Neuron (in vitro differentiated cells): Measurements from ENCODE around the gene CCT7.

Experiments
- H2AFZ ChIP-seq: one replicate; pipeline ENCODE4 v1.6.1; 2013; ENCODE audit warnings: low read depth, mild to moderate bottlenecking, inconsistent platforms, low read length, moderate library complexity
- H3K27me3 ChIP-seq: one replicate; pipeline ENCODE4 v1.6.1; 2013; ENCODE audit warnings: low read length; ENCODE audit not compliant: insufficient read depth
- H3K36me3 ChIP-seq: one replicate; pipeline ENCODE4 v1.6.1; 2013; ENCODE audit warnings: low read length; ENCODE audit not compliant: insufficient read depth
- H3K4me1 ChIP-seq: one replicate; pipeline ENCODE4 v1.6.1; 2013; ENCODE audit warnings: low read length; ENCODE audit not compliant: insufficient read depth
- H3K4me3 ChIP-seq: 2 replicates; pipeline ENCODE4 v1.5.1; 2013; ENCODE audit warnings: mild to moderate bottlenecking, low read length, moderate library complexity
- H3K9me3 ChIP-seq: one replicate; pipeline ENCODE4 v1.6.1; 2013; ENCODE audit warnings: low read length

CCT7 gene

DNA sequence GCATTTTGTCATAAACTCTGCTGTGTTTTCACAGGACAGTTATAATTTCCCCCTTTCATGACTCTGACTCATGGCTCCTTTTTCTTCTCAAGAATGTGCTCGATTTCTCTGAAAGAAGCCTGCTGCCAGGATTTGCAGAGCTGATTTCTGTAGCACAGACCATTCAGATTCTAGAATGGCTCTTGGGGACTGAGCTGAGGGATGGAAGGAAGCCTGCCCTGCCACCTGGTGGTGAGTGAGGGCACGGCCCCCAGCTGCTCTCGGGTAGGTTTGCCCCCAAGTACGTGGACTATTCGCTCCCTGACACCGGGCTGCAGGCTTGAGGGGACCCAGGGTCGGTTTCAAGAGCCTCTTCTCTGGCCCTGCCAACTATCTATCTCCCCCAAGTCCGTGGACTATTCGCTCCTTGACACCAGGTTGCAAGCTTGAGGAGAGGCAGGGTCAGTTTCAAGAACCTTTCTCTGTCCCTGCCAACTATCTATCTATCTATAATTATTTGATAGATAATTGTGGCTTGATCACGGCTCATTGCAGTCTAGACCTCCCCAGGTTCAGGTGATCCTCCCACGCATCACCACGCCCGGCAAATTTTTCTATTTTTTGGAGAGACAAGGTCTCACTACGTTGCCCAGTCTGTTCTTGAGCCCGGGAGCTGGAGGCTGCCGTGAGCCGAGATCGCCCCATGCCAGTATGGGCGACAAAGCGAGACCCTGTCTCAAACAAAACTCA is 21.5 kb upstream of the CCT7 start:
- H3K4me1 ChIP-seq, result peaks cover 11% of the 10 kb centered on the region
- H3K4me3 ChIP-seq, result no peak overlapping the region
- H2AFZ ChIP-seq, result no peak overlapping the region
- no peaks in the 10 kb centered on the region for H3K36me3 ChIP-seq
- no peaks in the 10 kb centered on the region for H3K9me3 ChIP-seq
- H3K27me3 ChIP-seq, result peaks cover 15% of the 10 kb centered on the region

- Histone ChIP-seq H3K9me3 (no peaks in the 10 kb centered on the region), H3K27me3 (peaks cover 9% of the 10 kb centered on the region), H2AFZ (peak within 1 kb of the TSS; percentile 95), H3K36me3 (no peaks in the 10 kb centered on the region), H3K4me3 (peak within 1 kb of the TSS; percentile 78), H3K4me1 (peaks cover 12% of the 10 kb centered on the region)
Observed at GRCh38 chr2:73214120-73215035, 19.7 kb upstream of the CCT7 start, which contains the start of gene SMYD5. Gene SMYD5, plus strand, starts transcription at chr2:73214245. Its CDS starts 22 bp downstream, at chr2:73214267.

GRCh38 chr2:73215254-73215653 is 18.9 kb upstream of the CCT7 start:
- peak overlapping the region; percentile 95 for H2AFZ ChIP-seq
- peak overlapping the region; percentile 78 for H3K4me3 ChIP-seq

DNA sequence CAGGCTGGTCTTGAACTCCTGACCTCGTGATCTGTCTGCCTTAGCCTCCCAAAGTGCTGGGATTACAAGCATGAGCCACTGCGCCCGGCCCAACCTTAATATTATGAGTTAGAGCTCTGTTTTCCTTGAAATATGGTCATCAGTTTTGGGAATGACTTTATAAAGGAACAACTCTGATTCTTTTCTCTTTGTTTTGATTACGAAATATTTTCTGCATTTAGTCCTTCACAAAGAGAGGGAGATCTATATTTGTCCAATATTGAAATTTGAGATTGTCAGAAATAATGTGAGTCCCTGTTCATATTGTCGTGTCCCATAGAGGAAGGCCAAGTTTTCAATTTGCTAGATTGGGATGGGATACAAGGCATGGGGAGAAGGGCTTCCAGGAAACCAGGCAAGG is 16.9 kb upstream of the CCT7 start:
- H3K27me3 ChIP-seq, result no peaks in the 10 kb centered on the region
- H3K4me1 ChIP-seq, result peaks cover 22% of the 10 kb centered on the region
- H2AFZ ChIP-seq, result no peak overlapping the region
- peaks cover 13% of the 10 kb centered on the region for H3K36me3 ChIP-seq
- H3K9me3 ChIP-seq, result no peaks in the 10 kb centered on the region
- no peak overlapping the region for H3K4me3 ChIP-seq

More at GRCh38 chr2:73215254-73215653, 18.9 kb upstream of the CCT7 start:
- Histone ChIP-seq H3K9me3 (no peaks in the 10 kb centered on the region), H3K36me3 (no peaks in the 10 kb centered on the region), H3K4me1 (peaks cover 21% of the 10 kb centered on the region), H3K27me3 (peaks cover 2% of the 10 kb centered on the region)

DNA sequence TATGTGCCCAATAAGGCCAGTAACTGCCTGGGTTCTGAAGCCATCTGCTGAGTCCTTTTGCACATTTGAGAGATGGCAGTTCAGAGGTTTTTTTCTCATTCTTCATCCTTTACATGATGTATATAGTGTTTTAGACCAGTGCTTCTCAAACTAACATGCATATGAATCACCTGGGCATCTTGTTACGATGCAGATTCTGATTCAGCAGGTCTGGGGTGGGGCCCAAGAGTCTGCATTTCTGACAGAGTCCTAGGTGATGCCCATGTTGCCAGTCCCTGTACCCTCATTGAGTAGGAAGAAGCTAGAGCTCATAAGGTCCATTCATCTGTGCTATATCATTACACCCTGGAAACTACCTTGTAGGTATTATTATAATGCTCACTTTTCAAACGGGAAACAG is 16.3 kb upstream of the CCT7 start:
- H3K27me3 ChIP-seq, result no peaks in the 10 kb centered on the region
- no peak overlapping the region for H2AFZ ChIP-seq
- peaks cover 22% of the 10 kb centered on the region for H3K4me1 ChIP-seq
- H3K36me3 ChIP-seq, result peaks cover 20% of the 10 kb centered on the region
- H3K4me3 ChIP-seq, result no peak overlapping the region
- H3K9me3 ChIP-seq, result no peaks in the 10 kb centered on the region

- no peak overlapping the region for H3K4me3 ChIP-seq
- peaks cover 24% of the 10 kb centered on the region for H3K36me3 ChIP-seq
- no peaks in the 10 kb centered on the region for H3K27me3 ChIP-seq
- no peak overlapping the region for H2AFZ ChIP-seq
- peaks cover 22% of the 10 kb centered on the region for H3K4me1 ChIP-seq
- H3K9me3 ChIP-seq, result no peaks in the 10 kb centered on the region
Observed at GRCh38 chr2:73218298-73218697, 15.8 kb upstream of the CCT7 start.

DNA sequence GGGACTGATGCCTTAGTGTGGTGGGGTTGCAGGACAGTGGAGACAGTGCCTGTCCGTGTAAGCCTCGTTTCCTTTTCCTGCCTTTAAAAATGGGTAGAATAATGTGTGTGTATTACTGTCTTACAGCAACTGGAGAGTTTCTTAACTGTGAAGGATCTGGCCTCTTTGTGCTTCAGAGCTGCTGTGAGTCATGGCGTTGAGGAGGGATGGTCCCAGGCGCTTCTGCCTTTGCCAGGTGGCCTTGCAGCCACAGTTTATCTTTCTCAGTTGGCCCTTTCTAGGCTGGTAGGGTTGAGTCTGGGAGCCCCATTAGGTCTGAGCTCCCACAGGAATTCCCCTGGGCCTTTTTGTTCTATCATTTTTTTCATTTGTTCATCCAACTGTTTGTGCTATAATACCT is 10.3 kb upstream of the CCT7 start:
- no peak overlapping the region for H3K4me3 ChIP-seq
- H3K36me3 ChIP-seq, result peaks cover 58% of the 10 kb centered on the region
- H3K27me3 ChIP-seq, result no peaks in the 10 kb centered on the region
- H3K9me3 ChIP-seq, result no peaks in the 10 kb centered on the region
- H3K4me1 ChIP-seq, result peaks cover 10% of the 10 kb centered on the region
- no peak overlapping the region for H2AFZ ChIP-seq

GRCh38 chr2:73225513-73226360 is 8.4 kb upstream of the CCT7 start:
- peaks cover 58% of the 10 kb centered on the region for H3K36me3 ChIP-seq
- no peak overlapping the region for H2AFZ ChIP-seq
- H3K27me3 ChIP-seq, result no peaks in the 10 kb centered on the region
- H3K9me3 ChIP-seq, result no peaks in the 10 kb centered on the region
- no peak overlapping the region for H3K4me3 ChIP-seq
- H3K4me1 ChIP-seq, result no peaks in the 10 kb centered on the region

DNA sequence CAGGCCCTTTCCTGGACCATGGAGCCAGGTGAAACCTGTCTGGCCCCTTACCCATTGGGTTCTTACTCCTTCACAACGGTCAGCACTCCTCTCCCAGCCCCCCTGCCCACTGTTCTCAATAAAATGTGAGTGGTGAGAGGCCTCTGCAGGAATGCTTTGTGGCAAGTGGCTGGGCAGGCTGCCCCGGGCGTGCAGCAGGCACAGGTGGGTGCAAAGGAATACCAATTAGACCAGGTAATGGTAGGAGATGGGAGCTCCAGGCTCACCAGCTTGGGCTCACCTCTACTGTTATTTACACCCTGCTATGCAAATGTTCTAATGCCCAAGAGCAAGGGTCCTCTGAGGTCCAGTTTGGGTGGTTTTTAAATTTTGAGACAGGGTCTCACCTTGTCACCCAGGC is 7.0 kb upstream of the CCT7 start:
- Histone ChIP-seq H2AFZ (no peak overlapping the region), H3K36me3 (peaks cover 46% of the 10 kb centered on the region), H3K27me3 (no peaks in the 10 kb centered on the region), H3K4me1 (no peaks in the 10 kb centered on the region), H3K9me3 (no peaks in the 10 kb centered on the region), H3K4me3 (no peak overlapping the region)

GRCh38 chr2:73228631-73229030 is 5.5 kb upstream of the CCT7 start:
- H2AFZ ChIP-seq, result no peak overlapping the region
- H3K9me3 ChIP-seq, result no peaks in the 10 kb centered on the region
- H3K4me1 ChIP-seq, result peaks cover 5% of the 10 kb centered on the region
- no peaks in the 10 kb centered on the region for H3K27me3 ChIP-seq
- no peak overlapping the region for H3K4me3 ChIP-seq
- H3K36me3 ChIP-seq, result peaks cover 31% of the 10 kb centered on the region

- Histone ChIP-seq H3K9me3 (no peaks in the 10 kb centered on the region), H3K36me3 (peaks cover 16% of the 10 kb centered on the region), H3K4me1 (peaks cover 23% of the 10 kb centered on the region), H2AFZ (peak overlapping the region; percentile 6), H3K27me3 (no peaks in the 10 kb centered on the region), H3K4me3 (peak overlapping the region; percentile 66)
Observed at GRCh38 chr2:73232403-73233153, 1.5 kb upstream of the CCT7 start.
